DND-41 (cell line): ENCODE measurements around the gene DNAH7.
A peak's percentile ranks its signal among the peaks of the same experiment; 100 is the strongest.

Experiments used
- ATAC-seq: fragments of 200-7000 bp; cut with Tn5 transposase; 3 replicates; pipeline ENCODE4 v1.9.1; 2021; ENCODE audit warnings: low read depth; ENCODE audit not compliant: insufficient read depth
- DNase-seq: peaks from one replicate; pipeline ENCODE4 v3.0.0-alpha.2; 2020
- H2AFZ ChIP-seq: 2 replicates; pipeline ENCODE4 v1.6.0; 2012; ENCODE audit warnings: low read depth, low read length
- H3K27ac ChIP-seq: 2 replicates; pipeline ENCODE4 v1.5.1; 2012; ENCODE audit warnings: low read length, inconsistent platforms
- H3K27me3 ChIP-seq: fragments of 200-600 bp; sonication (generic); 2 replicates; pipeline ENCODE4 v1.6.0; 2012; ENCODE audit warnings: low read length, mild to moderate bottlenecking, inconsistent platforms; ENCODE audit not compliant: insufficient read depth, poor library complexity
- H3K36me3 ChIP-seq: 2 replicates; pipeline ENCODE4 v1.5.1; 2012; ENCODE audit warnings: low read length, inconsistent platforms; ENCODE audit not compliant: insufficient read depth
- H3K4me1 ChIP-seq: 2 replicates; pipeline ENCODE4 v1.5.1; 2012; ENCODE audit warnings: mild to moderate bottlenecking, low read length; ENCODE audit not compliant: insufficient read depth
- H3K4me2 ChIP-seq: 2 replicates; pipeline ENCODE4 v1.6.0; 2012; ENCODE audit warnings: mild to moderate bottlenecking, moderate library complexity, low read length, inconsistent platforms; ENCODE audit not compliant: insufficient read depth
- H3K4me3 ChIP-seq, 2 experiments: fragments of 200-600 bp in 1 of 2; shearing (Covaris generic) in 1 of 2; 2 replicates each; pipeline ENCODE4 v1.5.1; 2012 to 2016; ENCODE audit warnings: inconsistent platforms in 2 of 2, low read length in 2 of 2, mild to moderate bottlenecking in 2 of 2, low read depth in 1 of 2, moderate library complexity in 1 of 2
- H3K79me2 ChIP-seq: 2 replicates; pipeline ENCODE4 v1.6.0; 2012; ENCODE audit warnings: low read length, inconsistent platforms; ENCODE audit not compliant: insufficient read depth
- H3K9ac ChIP-seq: 2 replicates; pipeline ENCODE4 v1.6.0; 2012; ENCODE audit warnings: low read depth, mild to moderate bottlenecking, inconsistent platforms, low read length, moderate library complexity
- H3K9me3 ChIP-seq: 2 replicates; pipeline ENCODE4 v1.5.1; 2012; ENCODE audit warnings: low read length, moderate library complexity, mild to moderate bottlenecking, inconsistent platforms; ENCODE audit not compliant: insufficient read depth, severe bottlenecking
- H4K20me1 ChIP-seq: 2 replicates; pipeline ENCODE4 v1.6.0; 2012; ENCODE audit warnings: low read length; ENCODE audit not compliant: insufficient read depth
- EZH2 ChIP-seq: IDR thresholded peaks from 3 replicates; pipeline ENCODE4 v1.6.1; 2012; ENCODE audit warnings: borderline replicate concordance, low read depth, mild to moderate bottlenecking, moderate library complexity, low read length, inconsistent platforms; ENCODE audit not compliant: severe bottlenecking
- TF ChIP-seq, protein P1 (sequence below): IDR thresholded peaks from 2 replicates; pipeline ENCODE4 v1.5.1; 2012; ENCODE audit warnings: borderline replicate concordance, low read length, moderate library complexity, mild to moderate bottlenecking; ENCODE audit not compliant: poor library complexity, severe bottlenecking; ENCODE audit errors: extremely low read depth

The DNAH7 gene

DNA sequence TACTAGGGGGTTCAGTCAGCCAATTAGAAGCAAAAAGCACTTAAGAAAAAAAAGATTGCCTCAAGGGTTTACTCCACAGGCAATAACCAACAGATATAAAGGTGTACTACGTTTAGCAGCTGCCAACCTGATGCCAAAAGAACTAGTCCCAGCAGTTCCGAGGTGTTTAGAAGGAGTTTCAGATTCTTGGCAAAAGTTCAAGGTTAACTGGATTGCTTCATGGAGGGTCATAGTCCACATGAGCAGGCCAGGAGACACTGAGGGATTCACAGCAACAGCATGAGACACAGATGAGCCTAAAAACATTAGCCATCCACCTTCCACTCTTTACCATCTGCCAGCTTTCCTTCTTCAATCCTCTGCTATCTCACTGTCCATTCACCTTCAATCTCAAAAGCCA is 4.9 kb upstream of the DNAH7 start:
- no peaks in the 10 kb centered on the region for H3K36me3 ChIP-seq
- no peak overlapping the region for H2AFZ ChIP-seq
- no peak overlapping the region for H3K4me2 ChIP-seq
- no peaks in the 10 kb centered on the region for H4K20me1 ChIP-seq
- no peak overlapping the region for H3K27ac ChIP-seq
- H3K4me3 ChIP-seq, result no peak overlapping the region
- ATAC-seq (no peak), DNase-seq (no peak)
- H3K79me2 ChIP-seq, result no peaks in the 10 kb centered on the region
- no peaks in the 10 kb centered on the region for H3K9me3 ChIP-seq
- no peaks in the 10 kb centered on the region for H3K27me3 ChIP-seq
- TF ChIP-seq EZH2, result no peak
- TF ChIP-seq, protein P1, sequence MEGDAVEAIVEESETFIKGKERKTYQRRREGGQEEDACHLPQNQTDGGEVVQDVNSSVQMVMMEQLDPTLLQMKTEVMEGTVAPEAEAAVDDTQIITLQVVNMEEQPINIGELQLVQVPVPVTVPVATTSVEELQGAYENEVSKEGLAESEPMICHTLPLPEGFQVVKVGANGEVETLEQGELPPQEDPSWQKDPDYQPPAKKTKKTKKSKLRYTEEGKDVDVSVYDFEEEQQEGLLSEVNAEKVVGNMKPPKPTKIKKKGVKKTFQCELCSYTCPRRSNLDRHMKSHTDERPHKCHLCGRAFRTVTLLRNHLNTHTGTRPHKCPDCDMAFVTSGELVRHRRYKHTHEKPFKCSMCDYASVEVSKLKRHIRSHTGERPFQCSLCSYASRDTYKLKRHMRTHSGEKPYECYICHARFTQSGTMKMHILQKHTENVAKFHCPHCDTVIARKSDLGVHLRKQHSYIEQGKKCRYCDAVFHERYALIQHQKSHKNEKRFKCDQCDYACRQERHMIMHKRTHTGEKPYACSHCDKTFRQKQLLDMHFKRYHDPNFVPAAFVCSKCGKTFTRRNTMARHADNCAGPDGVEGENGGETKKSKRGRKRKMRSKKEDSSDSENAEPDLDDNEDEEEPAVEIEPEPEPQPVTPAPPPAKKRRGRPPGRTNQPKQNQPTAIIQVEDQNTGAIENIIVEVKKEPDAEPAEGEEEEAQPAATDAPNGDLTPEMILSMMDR, result no peak
- peaks cover 7% of the 10 kb centered on the region for H3K4me1 ChIP-seq
- H3K9ac ChIP-seq, result no peak overlapping the region

DNA sequence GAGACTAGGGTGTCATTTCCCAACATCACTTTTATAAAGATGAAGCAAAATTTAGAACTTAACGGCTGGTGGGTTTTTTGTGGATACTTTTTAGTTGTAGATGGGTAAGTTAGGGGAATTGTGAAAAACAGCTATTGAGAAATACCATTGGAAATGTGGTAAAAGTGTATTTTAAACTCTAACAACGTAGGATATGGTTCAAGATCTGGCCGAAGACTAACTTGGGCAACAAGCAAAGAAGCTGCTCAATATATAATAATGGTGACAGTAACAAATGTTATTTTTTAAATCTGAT is 1.6 kb downstream of the DNAH7 start:
- no peak overlapping the region for H3K4me3 ChIP-seq
- no peak for ATAC-seq
- peaks cover 22% of the 10 kb centered on the region for H3K4me1 ChIP-seq
- no peak overlapping the region for H2AFZ ChIP-seq
- no peaks in the 10 kb centered on the region for H3K36me3 ChIP-seq
- no peak for DNase-seq
- H3K4me2 ChIP-seq, result no peak overlapping the region; the same call in 1 of the 2 replicates
- H3K27me3 ChIP-seq, result no peaks in the 10 kb centered on the region
- H3K9me3 ChIP-seq, result no peaks in the 10 kb centered on the region
- no peak overlapping the region for H3K9ac ChIP-seq
- TF ChIP-seq, protein P1, result no peak
- TF ChIP-seq EZH2, result no peak
- no peak overlapping the region for H3K27ac ChIP-seq
- H4K20me1 ChIP-seq, result no peaks in the 10 kb centered on the region
- no peaks in the 10 kb centered on the region for H3K79me2 ChIP-seq

DNA sequence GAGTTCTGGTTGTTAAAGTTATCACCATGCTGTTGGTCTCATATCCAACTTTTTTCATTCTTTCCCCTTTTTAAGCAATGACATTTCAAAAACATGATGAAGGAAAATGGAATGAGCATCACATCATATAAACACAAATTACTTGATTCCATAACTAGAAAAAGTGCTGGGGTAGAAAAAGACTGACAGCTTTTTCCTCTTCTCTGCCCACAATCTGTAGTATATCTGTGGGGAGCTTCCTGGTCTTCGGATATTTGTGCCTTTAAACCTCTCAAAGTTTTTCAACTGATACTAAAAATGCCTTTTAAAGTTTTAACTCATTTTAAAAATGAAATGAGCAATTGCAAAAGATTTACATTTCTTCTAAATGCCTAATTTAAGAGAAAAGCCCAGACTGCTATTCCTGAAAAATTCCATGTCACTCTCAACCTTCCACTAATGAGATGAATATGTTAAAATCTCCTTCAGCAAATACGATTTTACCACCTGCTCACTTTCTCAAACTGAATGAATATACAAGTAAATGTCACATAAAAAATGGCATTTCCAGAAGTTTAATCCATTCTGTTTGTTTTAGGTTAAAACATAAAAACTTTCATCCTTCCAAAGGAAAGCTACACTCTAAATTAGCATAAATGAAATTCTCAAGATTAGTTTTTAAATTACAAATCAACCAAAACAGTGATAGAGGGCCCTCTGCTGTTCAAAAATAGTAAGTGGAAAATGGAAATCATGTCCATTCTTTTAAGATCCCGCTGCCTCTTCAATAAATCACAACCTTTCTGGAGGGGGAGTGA is 2.1 kb downstream of the DNAH7 start:
- H2AFZ ChIP-seq, result no peak overlapping the region
- H3K4me2 ChIP-seq, result no peak overlapping the region

More for the DNA sequence above, 2.1 kb downstream of the DNAH7 start:
- ATAC-seq, result no peak
- Histone ChIP-seq H3K79me2 (no peaks in the 10 kb centered on the region), H3K36me3 (no peaks in the 10 kb centered on the region), H3K27ac (no peak overlapping the region), H4K20me1 (no peaks in the 10 kb centered on the region), H3K9me3 (no peaks in the 10 kb centered on the region), H3K4me1 (peaks cover 22% of the 10 kb centered on the region), H3K9ac (no peak overlapping the region), H3K27me3 (no peaks in the 10 kb centered on the region), H3K4me3 (no peak overlapping the region)
- DNase-seq, result no peak
- no peak for TF ChIP-seq EZH2
- TF ChIP-seq, protein P1, result peak; percentile 82
